ENCODE data around the gene ANKLE1.

ANKLE1 gene

DNA sequence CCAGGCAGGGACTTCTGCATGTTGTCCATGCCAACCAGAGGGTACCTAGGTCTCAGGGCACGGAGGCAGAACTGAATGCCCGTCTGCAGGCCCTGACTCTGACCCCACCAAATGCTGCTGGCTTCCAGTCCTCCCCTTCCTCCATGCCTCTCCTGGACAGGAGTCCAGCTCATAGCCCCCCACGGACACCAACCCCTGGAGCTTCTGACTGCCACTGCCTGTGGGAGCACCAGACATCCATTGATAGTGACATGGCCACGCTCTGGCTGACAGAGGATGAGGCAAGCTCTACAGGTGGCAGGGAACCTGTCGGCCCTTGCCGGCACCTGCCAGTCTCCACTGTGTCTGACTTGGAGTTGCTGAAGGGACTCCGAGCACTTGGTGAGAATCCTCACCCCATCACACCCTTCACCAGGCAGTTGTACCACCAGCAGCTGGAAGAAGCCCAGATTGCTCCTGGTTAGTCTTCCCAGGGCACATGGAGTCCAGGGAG lies 1.8 kb downstream of the ANKLE1 start:
- no peak for DNase-seq (ENCODE audit: extremely low read depth, low read depth)
- no peak overlapping the region for H3K4me3 ChIP-seq (replicated peaks; ENCODE audit: low read depth, low read length)
- TF ChIP-seq, protein P1, sequence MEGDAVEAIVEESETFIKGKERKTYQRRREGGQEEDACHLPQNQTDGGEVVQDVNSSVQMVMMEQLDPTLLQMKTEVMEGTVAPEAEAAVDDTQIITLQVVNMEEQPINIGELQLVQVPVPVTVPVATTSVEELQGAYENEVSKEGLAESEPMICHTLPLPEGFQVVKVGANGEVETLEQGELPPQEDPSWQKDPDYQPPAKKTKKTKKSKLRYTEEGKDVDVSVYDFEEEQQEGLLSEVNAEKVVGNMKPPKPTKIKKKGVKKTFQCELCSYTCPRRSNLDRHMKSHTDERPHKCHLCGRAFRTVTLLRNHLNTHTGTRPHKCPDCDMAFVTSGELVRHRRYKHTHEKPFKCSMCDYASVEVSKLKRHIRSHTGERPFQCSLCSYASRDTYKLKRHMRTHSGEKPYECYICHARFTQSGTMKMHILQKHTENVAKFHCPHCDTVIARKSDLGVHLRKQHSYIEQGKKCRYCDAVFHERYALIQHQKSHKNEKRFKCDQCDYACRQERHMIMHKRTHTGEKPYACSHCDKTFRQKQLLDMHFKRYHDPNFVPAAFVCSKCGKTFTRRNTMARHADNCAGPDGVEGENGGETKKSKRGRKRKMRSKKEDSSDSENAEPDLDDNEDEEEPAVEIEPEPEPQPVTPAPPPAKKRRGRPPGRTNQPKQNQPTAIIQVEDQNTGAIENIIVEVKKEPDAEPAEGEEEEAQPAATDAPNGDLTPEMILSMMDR (IDR thresholded peaks at IDR 0.05; ENCODE audit: low read depth, low read length, missing control alignments), result no peak

DNA sequence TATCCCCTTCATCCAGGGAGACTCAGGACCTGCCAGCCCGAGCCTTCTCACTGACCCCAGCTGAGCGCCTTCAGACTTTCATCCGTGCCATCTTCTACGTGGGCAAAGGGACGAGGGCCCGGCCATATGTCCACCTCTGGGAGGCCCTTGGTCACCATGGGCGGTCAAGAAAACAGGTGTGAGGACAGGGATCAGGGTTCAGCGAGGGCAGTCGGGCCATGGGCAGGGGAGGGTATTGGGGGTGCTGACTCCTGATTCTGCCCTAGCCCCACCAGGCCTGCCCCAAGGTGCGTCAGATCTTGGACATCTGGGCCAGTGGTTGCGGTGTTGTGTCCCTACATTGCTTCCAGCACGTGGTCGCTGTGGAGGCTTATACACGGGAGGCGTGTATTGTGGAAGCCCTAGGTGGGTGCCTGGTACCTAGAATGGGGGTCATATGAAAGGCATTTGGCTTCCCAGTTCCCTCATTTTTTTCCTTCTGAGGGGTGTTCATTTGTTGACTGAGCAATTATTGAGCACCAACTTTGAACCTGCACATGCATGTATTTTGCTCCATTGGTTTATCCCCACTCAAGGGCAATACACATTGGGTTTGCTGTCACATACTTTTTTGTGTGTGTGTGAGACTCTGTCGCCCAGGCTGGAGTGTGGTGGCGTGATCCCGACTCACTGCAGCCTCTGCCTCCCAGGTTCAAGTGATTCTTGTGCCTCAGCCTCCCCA lies 3.9 kb downstream of the ANKLE1 start:
- no peak for DNase-seq (ENCODE audit: extremely low read depth, low read depth)
- H3K4me3 ChIP-seq (replicated peaks; ENCODE audit: low read depth, low read length), result no peak overlapping the region
- TF ChIP-seq, protein P1 (IDR thresholded peaks at IDR 0.05; ENCODE audit: low read depth, low read length, missing control alignments), result no peak

DNA sequence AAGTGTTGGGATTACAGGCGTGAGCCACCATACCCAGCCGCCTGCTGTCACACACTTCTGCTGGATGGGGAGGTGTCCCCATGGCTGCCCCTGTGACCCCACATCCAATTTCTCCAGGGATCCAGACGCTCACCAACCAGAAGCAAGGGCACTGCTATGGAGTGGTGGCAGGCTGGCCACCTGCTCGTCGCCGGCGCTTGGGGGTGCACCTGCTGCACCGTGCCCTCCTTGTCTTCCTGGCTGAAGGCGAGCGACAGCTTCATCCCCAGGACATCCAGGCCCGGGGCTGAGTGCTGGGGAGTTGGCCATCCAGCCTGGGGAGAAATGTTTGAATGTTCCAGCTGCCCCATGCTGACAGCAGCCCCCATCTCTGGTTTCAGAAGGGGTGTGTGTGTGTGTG lies 4.6 kb downstream of the ANKLE1 start:
- TF ChIP-seq, protein P1 (IDR thresholded peaks at IDR 0.05; ENCODE audit: low read depth, low read length, missing control alignments), result no peak
- no peak overlapping the region for H3K4me3 ChIP-seq (replicated peaks; ENCODE audit: low read depth, low read length)

GRCh38 chr19:17286752-17287151 lies 5.1 kb downstream of the ANKLE1 start:
- TF ChIP-seq, protein P1 (IDR thresholded peaks at IDR 0.05; ENCODE audit: low read depth, low read length, missing control alignments), result no peak
- no peak for DNase-seq (ENCODE audit: extremely low read depth, low read depth)
- no peak overlapping the region for H3K4me3 ChIP-seq (replicated peaks; ENCODE audit: low read depth, low read length)

More for the DNA sequence above, 4.6 kb downstream of the ANKLE1 start:
- no peak for DNase-seq (ENCODE audit: extremely low read depth, low read depth)

DNA sequence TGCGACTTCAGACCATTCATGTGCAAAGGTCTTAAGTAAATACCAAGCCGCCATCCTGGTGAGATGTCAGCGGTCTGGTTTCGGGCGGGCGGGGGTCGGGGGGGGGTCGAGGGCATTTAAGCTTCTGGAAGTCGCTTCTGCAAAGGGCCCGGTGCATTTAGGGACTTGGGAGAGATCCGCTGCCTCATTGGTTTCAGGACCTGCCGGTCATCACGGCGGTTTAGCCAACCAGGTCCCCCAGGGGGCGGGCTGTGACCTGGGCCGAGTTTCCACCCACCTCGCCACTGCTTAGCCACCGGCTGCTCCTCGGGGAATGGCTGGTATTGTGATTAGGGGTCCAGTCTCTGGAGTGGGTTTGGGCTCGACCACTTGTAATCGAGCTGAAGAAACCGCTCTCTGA lies 7.8 kb downstream of the ANKLE1 start:
- TF ChIP-seq, protein P1 (IDR thresholded peaks at IDR 0.05; ENCODE audit: low read depth, low read length, missing control alignments), result no peak

GRCh38 chr19:17292301-17293074 lies 10.8 kb downstream of the ANKLE1 start:
- peak overlapping the region; percentile 61 for H3K4me3 ChIP-seq (replicated peaks; ENCODE audit: low read depth, low read length)
- DNase-seq (ENCODE audit: extremely low read depth, low read depth), result peak; percentile 92
- TF ChIP-seq, protein P1 (IDR thresholded peaks at IDR 0.05; ENCODE audit: low read depth, low read length, missing control alignments), result peak; percentile 65

More for the DNA sequence above, 7.8 kb downstream of the ANKLE1 start:
- DNase-seq (ENCODE audit: extremely low read depth, low read depth), result peak; percentile 57
- no peak overlapping the region for H3K4me3 ChIP-seq (replicated peaks; ENCODE audit: low read depth, low read length)

All from HFF-Myc (cell line).